ENCODE data around the gene UBE2M. TPM values are rescaled to one million over a fixed set of nuclear protein-coding genes. Genes with fewer than 3 reads are reported as not detected.

UBE2M gene
- total RNA-seq, 1 donor from 2014 or later = 33.6 TPM

GRCh38 chr19:58551123-58551497, 7.3 kb downstream of the UBE2M start:
- TF ChIP-seq CTCF (IDR thresholded peaks at IDR 0.05) = no peak
- no peak for TF ChIP-seq POLR2A (IDR thresholded peaks at IDR 0.05)
- no peak for TF ChIP-seq POLR2AphosphoS5 (IDR thresholded peaks at IDR 0.05; ENCODE audit: insufficient read depth in 1 of 2, low read depth in 1 of 2)
- H3K27ac ChIP-seq = no peak overlapping the region
- no peak overlapping the region for H3K4me3 ChIP-seq
- H3K9me3 ChIP-seq = no peaks in the 10 kb centered on the region
- intact Hi-C loops (cut with DNase I) = no loop called here
- H3K4me1 ChIP-seq = peaks cover 42% of the 10 kb centered on the region
- peaks cover 0 to 68% of the 10 kb centered on the region in 2 donors for H3K36me3 ChIP-seq
- no peak for DNase-seq (ENCODE audit: extremely low spot score in 2 of 2)
- no peaks in the 10 kb centered on the region for H3K27me3 ChIP-seq

GRCh38 chr19:58550362-58551122, 7.9 kb downstream of the UBE2M start:
- Histone ChIP-seq H3K9me3 (no peaks in the 10 kb centered on the region), H3K4me3 (no peak overlapping the region), H3K36me3 (peaks cover 0 to 62% of the 10 kb centered on the region in 2 donors), H3K4me1 (peaks cover 42% of the 10 kb centered on the region), H3K27me3 (no peaks in the 10 kb centered on the region), H3K27ac (no peak overlapping the region)
- no peak for TF ChIP-seq CTCF (IDR thresholded peaks at IDR 0.05)
- no peak for TF ChIP-seq POLR2AphosphoS5 (IDR thresholded peaks at IDR 0.05; ENCODE audit: insufficient read depth in 1 of 2, low read depth in 1 of 2)
- no peak for TF ChIP-seq POLR2A (IDR thresholded peaks at IDR 0.05)
- peak in 1 of 2 donors; percentile 79 for DNase-seq (ENCODE audit: extremely low spot score in 2 of 2)
- intact Hi-C loops (cut with DNase I) = no loop called here

GRCh38 chr19:58549664-58550361, 8.6 kb downstream of the UBE2M start:
- Histone ChIP-seq H3K4me1 (peaks cover 44% of the 10 kb centered on the region), H3K27ac (no peak overlapping the region), H3K4me3 (no peak overlapping the region), H3K9me3 (no peaks in the 10 kb centered on the region), H3K36me3 (peaks cover 0 to 60% of the 10 kb centered on the region in 2 donors), H3K27me3 (no peaks in the 10 kb centered on the region)
- no peak for DNase-seq (ENCODE audit: extremely low spot score in 2 of 2)
- no peak for TF ChIP-seq CTCF (IDR thresholded peaks at IDR 0.05)
- no peak for TF ChIP-seq POLR2A (IDR thresholded peaks at IDR 0.05)
- no peak for TF ChIP-seq POLR2AphosphoS5 (IDR thresholded peaks at IDR 0.05; ENCODE audit: insufficient read depth in 1 of 2, low read depth in 1 of 2)
- intact Hi-C loops (cut with DNase I) = no loop called here

- Histone ChIP-seq H3K4me3 (no peak overlapping the region), H3K9me3 (no peaks in the 10 kb centered on the region), H3K27me3 (no peaks in the 10 kb centered on the region), H3K4me1 (peaks cover 40% of the 10 kb centered on the region), H3K36me3 (peaks cover 0 to 60% of the 10 kb centered on the region in 2 donors), H3K27ac (no peak overlapping the region)
- intact Hi-C loops (cut with DNase I) = no loop called here
- TF ChIP-seq POLR2AphosphoS5 (IDR thresholded peaks at IDR 0.05; ENCODE audit: insufficient read depth in 1 of 2, low read depth in 1 of 2) = no peak
- TF ChIP-seq CTCF (IDR thresholded peaks at IDR 0.05) = no peak
- no peak for TF ChIP-seq POLR2A (IDR thresholded peaks at IDR 0.05)
- DNase-seq (ENCODE audit: extremely low spot score in 2 of 2) = peak in 1 of 2 donors; percentile 84
Measured at GRCh38 chr19:58548859-58549663, 9.3 kb downstream of the UBE2M start.
